CD4-positive, alpha-beta T cell treated with Interferon alpha-2 for 1 hour (primary cell): ENCODE measurements around the gene TMEM163.
"Not testable (repeated sequence)": the region's sequence is repeated elsewhere in the genome, so short reads cannot be mapped to it uniquely, and the experiment has no call there.

ENCODE experiments used
- DNase-seq, 2 donors: peaks; one replicate each; pipeline ENCODE4 v3.0.0-alpha.2; 2020 to 2022

Gene TMEM163

GRCh38 chr2:134660626-134661402 is 58.0 kb downstream of the TMEM163 start:
- DNase-seq, result no peak

DNA sequence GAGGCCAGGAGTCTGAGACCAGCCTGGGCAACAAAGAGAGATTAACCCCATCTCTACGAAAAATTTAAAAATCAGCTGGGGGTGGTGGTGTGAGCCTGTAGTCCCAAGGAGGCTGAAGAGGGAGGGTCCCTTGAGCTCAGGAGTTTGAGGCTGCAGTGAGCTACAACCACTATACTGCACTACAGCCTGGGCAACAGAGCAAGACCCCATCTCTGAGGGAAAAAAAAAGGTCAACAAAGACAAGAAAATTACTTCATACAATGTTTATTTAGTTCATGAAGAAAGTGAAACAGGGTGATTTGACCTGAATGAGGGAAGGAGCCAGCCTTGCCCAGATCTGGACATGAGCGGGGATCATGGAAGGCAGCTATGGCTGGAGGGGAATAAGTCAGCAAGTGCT is 59.1 kb downstream of the TMEM163 start:
- no peak for DNase-seq

DNA sequence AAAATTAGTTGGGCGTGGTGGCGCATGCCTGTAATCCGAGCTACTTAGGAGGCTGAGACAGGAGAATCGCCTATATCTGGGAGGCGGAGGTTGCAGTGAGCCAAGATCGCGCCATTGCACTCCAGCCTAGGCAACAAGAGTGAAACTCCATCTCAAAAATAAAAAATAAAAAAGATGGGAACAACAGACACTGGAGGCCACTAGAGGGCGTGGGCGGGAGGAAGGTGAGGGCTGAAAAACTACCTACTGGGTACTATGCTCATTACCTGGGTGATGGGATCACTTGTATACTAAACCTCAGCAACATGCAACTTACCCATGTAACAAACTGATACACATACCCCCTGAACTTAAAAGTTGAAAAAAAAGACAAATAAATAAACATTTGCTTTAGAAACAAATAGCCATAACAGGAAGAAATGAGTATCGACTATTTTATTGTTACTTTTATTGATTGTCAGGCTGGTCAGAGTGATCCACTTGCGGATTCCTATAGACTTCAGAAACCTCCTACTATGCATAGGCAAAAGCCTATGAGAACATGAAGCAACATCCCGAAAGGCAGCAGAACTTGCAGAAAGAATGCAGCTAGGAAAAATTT is 61.0 kb downstream of the TMEM163 start:
- DNase-seq, result peak; percentile 15 to 53

DNA sequence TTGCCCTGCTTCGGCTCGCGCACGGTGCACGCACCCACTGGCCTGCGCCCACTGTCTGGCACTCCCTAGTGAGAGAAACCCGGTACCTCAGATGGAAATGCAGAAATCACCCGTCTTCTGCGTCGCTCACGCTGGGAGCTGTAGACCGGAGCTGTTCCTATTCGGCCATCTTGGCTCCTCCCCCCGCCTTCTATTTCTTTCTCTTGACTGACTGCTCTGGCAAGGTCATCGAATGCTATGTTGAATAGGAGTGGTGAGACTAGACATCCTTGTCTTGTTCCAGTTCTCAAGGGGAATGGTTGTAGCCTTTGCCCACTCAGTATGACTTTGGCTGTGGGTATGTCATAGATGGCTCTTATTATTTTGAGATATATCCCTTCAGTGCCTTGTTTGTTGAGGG is 62.4 kb downstream of the TMEM163 start:
- DNase-seq, result not testable (repeated sequence)

DNA sequence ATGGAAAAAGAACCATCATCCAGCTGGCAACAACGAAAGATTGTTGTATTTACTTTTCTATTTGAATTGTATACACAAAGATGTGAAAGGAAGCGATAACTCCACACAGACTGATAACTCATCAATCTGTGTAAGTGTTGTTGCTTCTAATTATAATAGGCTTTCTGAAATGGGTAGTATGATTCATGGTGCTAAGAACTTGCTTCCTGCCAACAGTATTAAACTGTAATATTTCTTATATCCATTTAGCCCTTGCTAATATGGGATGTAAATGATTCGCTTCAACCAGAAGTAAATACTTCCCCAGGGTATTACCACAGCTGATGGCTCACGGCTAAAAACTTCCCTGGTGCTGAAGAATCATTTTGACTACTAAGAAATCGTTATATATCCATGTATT is 70.2 kb downstream of the TMEM163 start:
- no peak for DNase-seq

- DNase-seq, result no peak
Measured at GRCh38 chr2:134647607-134648256, 71.1 kb downstream of the TMEM163 start.

GRCh38 chr2:134642938-134643337 is 75.9 kb downstream of the TMEM163 start:
- no peak for DNase-seq

- DNase-seq, result no peak
Measured at GRCh38 chr2:134640494-134640893, 78.3 kb downstream of the TMEM163 start.

DNA sequence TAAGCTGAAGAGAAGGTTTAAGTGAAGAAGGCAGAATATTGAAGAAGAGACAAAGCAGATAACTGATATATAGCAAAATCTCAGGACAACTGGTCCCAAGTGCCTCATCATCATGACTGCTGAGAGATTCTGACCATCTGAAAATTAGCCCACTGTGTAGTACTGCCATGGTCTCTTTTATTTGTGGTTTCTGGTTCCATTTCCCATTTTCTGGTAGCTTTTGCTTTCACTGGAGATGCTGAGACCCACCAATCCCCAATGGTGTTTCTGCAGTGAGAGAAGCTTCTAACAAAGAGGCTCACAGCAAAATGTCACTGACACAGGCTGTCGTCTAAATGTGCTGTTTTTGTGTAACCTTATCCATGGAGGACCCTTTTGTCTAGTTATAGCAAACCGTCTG is 79.5 kb downstream of the TMEM163 start:
- DNase-seq, result no peak

DNA sequence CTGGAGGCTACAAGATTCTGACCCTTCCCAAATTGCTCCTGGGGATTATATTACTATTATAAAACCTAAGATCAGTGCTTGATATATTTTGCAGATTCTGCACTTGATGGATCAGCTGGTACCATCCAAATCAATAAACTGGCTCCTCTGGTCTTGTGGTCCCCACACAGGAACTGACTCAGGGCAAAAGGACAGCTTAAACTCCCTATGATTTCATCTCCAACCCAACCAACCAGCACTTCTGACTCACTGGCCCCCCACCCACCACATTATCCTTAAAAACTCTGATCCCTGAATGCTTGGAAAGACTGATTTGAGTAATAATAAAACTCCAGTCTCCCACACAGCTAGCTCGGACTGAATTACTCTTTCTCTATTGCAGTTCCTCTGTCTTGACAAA is 82.1 kb downstream of the TMEM163 start:
- no peak for DNase-seq

GRCh38 chr2:134634054-134634753 is 84.6 kb downstream of the TMEM163 start:
- DNase-seq, result no peak

GRCh38 chr2:134630504-134631159 is 88.2 kb downstream of the TMEM163 start:
- DNase-seq, result no peak

DNA sequence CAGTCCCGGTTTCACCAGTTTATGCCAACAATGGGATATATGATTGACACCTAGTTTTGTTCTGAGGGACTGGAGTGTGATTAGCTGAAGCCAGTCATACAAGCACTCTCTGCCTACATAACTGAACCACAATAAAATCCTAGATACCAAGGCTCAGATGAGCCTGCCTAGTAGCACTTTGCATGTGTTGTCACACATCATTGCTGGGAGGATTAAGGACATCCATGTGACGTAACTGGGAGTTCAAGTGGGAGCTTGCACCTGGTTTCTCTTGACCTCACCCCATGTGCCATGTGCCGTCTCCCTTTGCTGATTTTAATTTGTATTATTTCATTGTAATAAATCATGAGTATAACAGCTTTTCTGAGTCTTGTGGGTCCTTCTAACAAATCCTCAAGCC is 90.3 kb downstream of the TMEM163 start:
- DNase-seq, result no peak

- no peak for DNase-seq
Measured at GRCh38 chr2:134626781-134627180, 92.0 kb downstream of the TMEM163 start.

GRCh38 chr2:134625311-134625710 is 93.5 kb downstream of the TMEM163 start:
- DNase-seq, result no peak

- no peak for DNase-seq
Measured at GRCh38 chr2:134623796-134624195, 95.0 kb downstream of the TMEM163 start.

DNA sequence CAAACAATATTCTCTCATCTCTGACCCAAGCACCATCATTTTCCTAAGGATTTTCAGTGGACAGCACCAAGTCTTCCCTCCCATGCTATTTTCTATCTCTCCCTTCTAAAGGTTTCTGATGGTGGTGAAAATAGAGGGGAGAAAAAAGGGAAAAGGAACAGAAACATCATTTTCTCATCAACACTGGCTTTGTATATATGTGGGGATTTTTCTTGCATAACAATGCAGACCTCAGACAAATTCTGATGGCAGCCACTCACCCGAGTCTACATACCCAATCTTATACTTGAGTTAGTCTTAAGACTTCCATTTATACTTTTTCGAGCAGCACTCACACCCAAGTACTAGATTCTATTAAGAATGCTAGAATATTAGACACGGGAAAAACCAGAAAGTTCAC is 95.8 kb downstream of the TMEM163 start:
- DNase-seq, result no peak

DNA sequence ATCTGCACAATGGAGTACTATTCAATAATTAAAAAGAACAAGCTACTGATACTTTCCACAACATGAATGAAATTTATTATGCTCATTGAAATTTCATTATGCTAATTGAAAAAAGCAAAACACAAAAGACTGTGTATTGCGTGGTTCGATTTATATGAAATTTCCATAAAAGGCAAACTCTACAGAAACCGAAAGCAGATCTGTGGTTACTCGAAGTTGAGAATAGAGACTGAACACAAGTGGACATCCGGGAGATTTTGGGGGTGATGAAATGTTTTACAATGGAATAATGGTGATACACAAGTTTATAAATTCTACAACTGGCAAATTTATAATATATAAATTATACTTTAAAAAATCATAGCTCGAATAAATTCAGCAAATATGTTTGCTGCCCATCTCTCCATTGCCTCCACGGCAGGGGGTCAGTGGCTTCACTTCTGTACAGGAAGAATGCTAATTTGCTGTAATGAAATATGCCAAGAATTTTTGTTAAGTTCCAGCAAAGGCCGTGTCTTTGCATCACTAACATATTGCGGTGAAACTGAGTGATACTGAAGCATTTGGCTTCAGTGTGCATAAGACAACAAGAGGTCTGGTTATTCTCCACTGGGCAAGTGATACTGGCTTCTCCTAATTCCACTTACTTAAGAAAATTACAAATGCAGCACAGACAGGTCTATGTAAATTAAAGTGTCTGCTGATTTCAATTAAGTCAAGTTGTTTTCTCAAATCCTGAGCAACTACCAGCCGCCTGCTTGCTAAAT is 96.7 kb downstream of the TMEM163 start:
- DNase-seq, result peak in 1 of 2 donors; percentile 14

- DNase-seq, result no peak
Measured at GRCh38 chr2:134619250-134619649, 99.5 kb downstream of the TMEM163 start.

DNA sequence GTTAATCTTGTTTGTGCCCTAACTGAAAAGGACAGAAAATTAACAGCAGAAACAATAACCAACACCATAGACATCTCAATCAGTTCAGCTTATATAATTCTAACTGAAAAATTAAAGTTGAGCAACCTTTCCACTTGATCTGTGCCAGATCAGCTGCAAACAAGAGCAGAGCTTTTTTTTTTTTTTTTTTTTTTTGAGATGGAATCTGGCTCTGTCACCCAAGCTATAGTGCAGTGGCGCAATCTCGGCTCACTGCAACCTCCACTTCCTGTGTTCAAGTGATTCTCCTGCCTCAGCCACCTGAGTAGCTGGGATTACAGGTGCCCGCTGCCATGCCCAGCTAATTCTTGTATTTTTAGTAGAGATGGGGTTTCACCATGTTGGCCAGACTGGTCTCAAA is 103.3 kb downstream of the TMEM163 start:
- DNase-seq, result not testable (repeated sequence)

DNA sequence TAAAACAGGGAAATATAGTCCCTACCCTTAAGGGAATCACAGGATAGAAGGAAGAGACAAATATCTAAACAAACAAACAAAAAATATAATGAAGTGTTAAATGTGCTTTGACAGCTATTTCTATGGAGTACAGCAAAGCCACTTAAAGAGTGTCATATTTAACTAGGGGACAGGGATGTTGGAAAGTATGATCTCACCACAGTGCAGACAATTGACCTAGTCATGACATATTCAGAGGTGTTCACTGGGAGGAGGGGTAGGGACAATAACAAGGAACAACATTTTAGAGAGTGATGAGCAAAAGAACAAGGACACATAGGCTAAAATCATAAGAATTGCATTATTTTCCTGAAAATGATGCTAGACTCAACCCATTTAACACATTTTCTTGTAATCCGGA is 107.5 kb downstream of the TMEM163 start:
- DNase-seq, result no peak

DNA sequence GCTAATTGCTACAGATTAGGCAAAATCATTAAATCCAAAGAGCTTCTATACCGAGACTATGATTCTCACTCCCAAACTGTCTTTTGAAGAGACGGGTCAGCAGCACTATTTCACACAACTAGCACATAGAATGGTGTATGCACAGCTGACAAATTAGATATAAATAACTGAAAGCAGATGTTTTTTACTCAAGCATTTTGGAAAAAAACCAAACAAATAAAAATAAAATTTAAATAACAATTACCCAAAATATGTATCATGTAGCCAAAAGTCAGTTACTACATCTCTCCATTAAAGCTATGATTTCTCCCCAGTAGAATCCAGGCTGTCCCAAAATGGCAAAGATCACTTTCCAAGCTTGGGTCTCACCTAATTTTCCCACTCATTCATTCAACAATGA is 107.9 kb downstream of the TMEM163 start:
- DNase-seq, result no peak
